Heart left ventricle (tissue), 13 donors: ENCODE measurements around the gene DNAJB7.

Experiments
- CTCF ChIP-seq, 12 donors: fragments of 200-600 bp; sonication (generic) in 4 of 12; IDR thresholded peaks; one replicate each; pipeline versions ENCODE4 v1.5.0 to v1.8.0; 2018 to 2022; ENCODE audit warnings: antibody characterized with exemption in 12 of 12, mild to moderate bottlenecking in 5 of 12
- POLR2A ChIP-seq, 2 donors: fragments of 450-650 bp; IDR thresholded peaks; one replicate each; pipeline ENCODE4 v1.6.1; 2017; ENCODE audit warnings: antibody characterized with exemption in 2 of 2, mild to moderate bottlenecking in 2 of 2, moderate library complexity in 2 of 2
- donor health status: ischemic (EF 13 %, LVEDD 7.1; RV severe dilation, severe dysfunction).
- donor health status: DM: no; HTN: yes; CAD: no.
- donor health status: DM: no; HTN: no; CAD: no.
- donor health status: ischemic (EF 25% LVEDD 6.9; RV normal size, moderate dysfunction).
- donor health status: ischemic (EF 25% LVEDD 5.7; RV mildly dilated, moderate dysfunction).
- donor health status: ischemic (EF 35%, LVEDD 5.7; RV mildly dilated, moderate dysfunction).
- donor health status: nonischemic (EF 11% LVEDD 7.7; RV severe dilation, severe dysfunction).
- donor health status: DM: yes; HTN: yes; CAD: no.
- donor health status: PGD.
- donor health status: ischemic (EF 29% LVEDD 5.4; RV normal size, mild dysfunction).
- donor health status: nonischemic (EF 23%, LVEDD 6.1; RV moderate dilation, normal function).

GRCh38 chr22:40889116-40889515 is 27.2 kb upstream of the DNAJB7 start:
- TF ChIP-seq CTCF (IDR thresholded peaks at IDR 0.05) (no peak), POLR2A (IDR thresholded peaks at IDR 0.05) (no peak)
